GM23338 (cell line): ENCODE results near the gene DNAI1.

Experiments used
- CREB1 ChIP-seq: fragments of 250-450 bp; sonication (Bioruptor Pico); IDR thresholded peaks from 2 replicates; pipeline ENCODE4 v1.5.0; 2020; ENCODE audit warnings: low read depth, mild to moderate bottlenecking, moderate library complexity
- CTCF ChIP-seq, 2 experiments: fragments of 200-600 bp in 1 of 2; sonication (generic) in 1 of 2; conservative IDR thresholded peaks; 2 replicates each; pipeline versions ENCODE4 v1.5.1 to v1.6.1; 2016 to 2017; ENCODE audit warnings: antibody characterized with exemption in 2 of 2, low read depth in 2 of 2, mild to moderate bottlenecking in 2 of 2, moderate library complexity in 1 of 2
- ETS1 ChIP-seq: IDR thresholded peaks from 2 replicates; pipeline ENCODE4 v1.6.1; 2016; ENCODE audit warnings: antibody characterized with exemption
- EZH2 ChIP-seq: fragments of 200-600 bp; sonication (generic); IDR thresholded peaks from one replicate; pipeline ENCODE4 v1.8.0; 2017; ENCODE audit warnings: antibody characterized with exemption, mild to moderate bottlenecking, low read depth; ENCODE audit not compliant: unreplicated experiment
- EZH2phosphoT487 ChIP-seq: fragments of 200-600 bp; sonication (generic); IDR thresholded peaks from one replicate; pipeline ENCODE4 v1.8.1; 2018; ENCODE audit warnings: antibody characterized with exemption; ENCODE audit not compliant: unreplicated experiment
- JUNB ChIP-seq: IDR thresholded peaks from one replicate; pipeline ENCODE4 v1.6.1; 2016; ENCODE audit warnings: antibody characterized with exemption; ENCODE audit not compliant: unreplicated experiment
- POLR2AphosphoS5 ChIP-seq: IDR thresholded peaks from 2 replicates; pipeline ENCODE4 v1.6.1; 2016; ENCODE audit warnings: antibody characterized with exemption, low read depth
- REST ChIP-seq: IDR thresholded peaks from one replicate; pipeline ENCODE4 v1.6.1; 2018; ENCODE audit warnings: antibody characterized with exemption; ENCODE audit not compliant: unreplicated experiment

GRCh38 chr9:34458013-34458958, at the start of gene DNAI1, which contains the start of gene FAM219A:
- TF ChIP-seq CTCF (conservative IDR thresholded peaks at IDR 0.05; ENCODE audit: low read depth in 2 of 2) (no peak), REST (no peak), EZH2phosphoT487 (no peak), EZH2 (no peak), POLR2AphosphoS5 (peak; percentile 68), CREB1 (CRISPR knock-in tag) (peak; percentile 35; the same call in 1 of the 2 replicates), JUNB (no peak), ETS1 (no peak)
